KOPT-K1 (cell line): ENCODE measurements around the gene RAMP1.

ENCODE experiments used
- H3K27ac ChIP-seq: fragments of 200-600 bp; sonication (generic); 2 replicates; pipeline ENCODE4 v1.5.1; 2016; ENCODE audit warnings: antibody characterized with exemption, mild to moderate bottlenecking, low read depth, low read length; ENCODE audit not compliant: poor library complexity, severe bottlenecking
- H3K36me3 ChIP-seq: fragments of 200-600 bp; sonication (generic); 2 replicates; pipeline ENCODE4 v1.5.1; 2017; ENCODE audit warnings: antibody characterized with exemption, mild to moderate bottlenecking, low read length, moderate library complexity; ENCODE audit not compliant: insufficient read depth
- H3K9me3 ChIP-seq: fragments of 200-600 bp; sonication (generic); 2 replicates; pipeline ENCODE4 v1.5.1; 2017; ENCODE audit warnings: antibody characterized with exemption, low read length, mild to moderate bottlenecking; ENCODE audit not compliant: insufficient read depth, poor library complexity, severe bottlenecking

Gene RAMP1

GRCh38 chr2:237923481-237924163 lies 64.2 kb downstream of the RAMP1 start:
- Histone ChIP-seq H3K9me3 (peaks cover 11% of the 10 kb centered on the region), H3K36me3 (no peaks in the 10 kb centered on the region), H3K27ac (no peak overlapping the region)

GRCh38 chr2:237924164-237924534 lies 64.7 kb downstream of the RAMP1 start:
- Histone ChIP-seq H3K36me3 (no peaks in the 10 kb centered on the region), H3K9me3 (peaks cover 13% of the 10 kb centered on the region), H3K27ac (no peak overlapping the region)

- Histone ChIP-seq H3K27ac (no peak overlapping the region), H3K9me3 (peaks cover 31% of the 10 kb centered on the region), H3K36me3 (no peaks in the 10 kb centered on the region)
Observed at GRCh38 chr2:237927135-237927534, 67.7 kb downstream of the RAMP1 start.

- Histone ChIP-seq H3K36me3 (no peaks in the 10 kb centered on the region), H3K9me3 (peaks cover 31% of the 10 kb centered on the region)
Observed at GRCh38 chr2:237927986-237928385, 68.6 kb downstream of the RAMP1 start.

GRCh38 chr2:237929979-237930378 lies 70.6 kb downstream of the RAMP1 start:
- Histone ChIP-seq H3K27ac (no peak overlapping the region), H3K9me3 (peaks cover 31% of the 10 kb centered on the region), H3K36me3 (no peaks in the 10 kb centered on the region)

More at GRCh38 chr2:237927986-237928385, 68.6 kb downstream of the RAMP1 start:
- no peak overlapping the region for H3K27ac ChIP-seq

GRCh38 chr2:237931205-237931721 lies 71.8 kb downstream of the RAMP1 start:
- Histone ChIP-seq H3K9me3 (peaks cover 31% of the 10 kb centered on the region), H3K36me3 (no peaks in the 10 kb centered on the region), H3K27ac (no peak overlapping the region)

GRCh38 chr2:237932731-237933131 lies 73.3 kb downstream of the RAMP1 start:
- H3K27ac ChIP-seq = no peak overlapping the region
- peaks cover 28% of the 10 kb centered on the region for H3K9me3 ChIP-seq
- no peaks in the 10 kb centered on the region for H3K36me3 ChIP-seq

- H3K9me3 ChIP-seq = peaks cover 17% of the 10 kb centered on the region
- H3K27ac ChIP-seq = no peak overlapping the region
- no peaks in the 10 kb centered on the region for H3K36me3 ChIP-seq
Observed at GRCh38 chr2:237934186-237934585, 74.8 kb downstream of the RAMP1 start.

- no peak overlapping the region for H3K27ac ChIP-seq
Observed at GRCh38 chr2:237935740-237936452, 76.5 kb downstream of the RAMP1 start.

GRCh38 chr2:237939251-237939650 lies 79.8 kb downstream of the RAMP1 start:
- Histone ChIP-seq H3K9me3 (peaks cover 12% of the 10 kb centered on the region), H3K27ac (no peak overlapping the region), H3K36me3 (no peaks in the 10 kb centered on the region)

More at GRCh38 chr2:237935740-237936452, 76.5 kb downstream of the RAMP1 start:
- H3K36me3 ChIP-seq = no peaks in the 10 kb centered on the region
- peaks cover 3% of the 10 kb centered on the region for H3K9me3 ChIP-seq

GRCh38 chr2:237940828-237941227 lies 81.4 kb downstream of the RAMP1 start:
- H3K27ac ChIP-seq = peak overlapping the region; percentile 73
- no peaks in the 10 kb centered on the region for H3K36me3 ChIP-seq
- peaks cover 28% of the 10 kb centered on the region for H3K9me3 ChIP-seq

GRCh38 chr2:237941239-237941638 lies 81.8 kb downstream of the RAMP1 start:
- Histone ChIP-seq H3K36me3 (no peaks in the 10 kb centered on the region), H3K9me3 (peaks cover 32% of the 10 kb centered on the region), H3K27ac (peak overlapping the region; percentile 73)

GRCh38 chr2:237942513-237942899 lies 83.1 kb downstream of the RAMP1 start:
- H3K27ac ChIP-seq = peak overlapping the region; percentile 73
- no peaks in the 10 kb centered on the region for H3K36me3 ChIP-seq

GRCh38 chr2:237943395-237944094 lies 84.1 kb downstream of the RAMP1 start:
- Histone ChIP-seq H3K9me3 (peaks cover 37% of the 10 kb centered on the region), H3K27ac (peak overlapping the region; percentile 73), H3K36me3 (no peaks in the 10 kb centered on the region)

More at GRCh38 chr2:237942513-237942899, 83.1 kb downstream of the RAMP1 start:
- peaks cover 37% of the 10 kb centered on the region for H3K9me3 ChIP-seq

- Histone ChIP-seq H3K27ac (no peak overlapping the region), H3K36me3 (no peaks in the 10 kb centered on the region)
Observed at GRCh38 chr2:237944302-237944701, 84.9 kb downstream of the RAMP1 start.

More at GRCh38 chr2:237944302-237944701, 84.9 kb downstream of the RAMP1 start:
- peaks cover 37% of the 10 kb centered on the region for H3K9me3 ChIP-seq
